OCI-LY1 (cell line): ENCODE data around the gene NANP.
"Not testable (repeated sequence)": the region's sequence is repeated elsewhere in the genome, so short reads cannot be mapped to it uniquely, and the experiment has no call there.

Source experiments
- H2AFZ ChIP-seq: fragments of 200-600 bp; sonication (generic), shearing (Covaris generic); 2 replicates; pipeline ENCODE4 v1.6.0; 2014; ENCODE audit warnings: antibody characterized with exemption, mild to moderate bottlenecking, low read length
- H3F3A ChIP-seq: fragments of 200-600 bp; sonication (generic), shearing (Covaris generic); 2 replicates; pipeline ENCODE4 v1.6.0; 2014; ENCODE audit warnings: mild to moderate bottlenecking, antibody characterized with exemption, low read length, moderate library complexity; ENCODE audit not compliant: insufficient read depth
- H3K27ac ChIP-seq: fragments of 200-600 bp; sonication (generic); 2 replicates; pipeline ENCODE4 v1.5.1; 2014; ENCODE audit warnings: low read length, mixed run types, mild to moderate bottlenecking, low read depth; ENCODE audit not compliant: poor library complexity, severe bottlenecking
- H3K27me3 ChIP-seq: fragments of 200-600 bp; sonication (generic); 2 replicates; pipeline ENCODE4 v1.6.0; 2014; ENCODE audit warnings: antibody characterized with exemption, mild to moderate bottlenecking, low read length, moderate library complexity; ENCODE audit not compliant: insufficient read depth
- H3K36me3 ChIP-seq: fragments of 200-600 bp; sonication (generic); 2 replicates; pipeline ENCODE4 v1.6.1; 2014; ENCODE audit warnings: mild to moderate bottlenecking, antibody characterized with exemption, low read length, moderate library complexity, mixed read lengths; ENCODE audit not compliant: insufficient read depth
- H3K4me1 ChIP-seq: fragments of 200-600 bp; sonication (generic); 2 replicates; pipeline ENCODE4 v1.5.1; 2014; ENCODE audit warnings: mild to moderate bottlenecking, low read length, moderate library complexity; ENCODE audit not compliant: insufficient read depth, severe bottlenecking
- H3K4me2 ChIP-seq: fragments of 200-600 bp; sonication (generic), shearing (Covaris generic); 2 replicates; pipeline ENCODE4 v1.6.1; 2014; ENCODE audit warnings: low read length
- H3K4me3 ChIP-seq: fragments of 200-600 bp; sonication (generic); 2 replicates; pipeline ENCODE4 v1.5.1; 2014; ENCODE audit warnings: low read length, low read depth, mild to moderate bottlenecking, mixed read lengths; ENCODE audit not compliant: poor library complexity, severe bottlenecking
- H3K79me2 ChIP-seq: fragments of 200-600 bp; shearing (Covaris generic); 2 replicates; pipeline ENCODE4 v1.6.1; 2016; ENCODE audit warnings: mixed run types, low read length, mixed read lengths; ENCODE audit not compliant: insufficient read depth
- H3K9ac ChIP-seq: fragments of 200-600 bp; sonication (generic), shearing (Covaris generic); 2 replicates; pipeline ENCODE4 v1.6.1; 2014; ENCODE audit warnings: mild to moderate bottlenecking, low read length, mixed read lengths
- H3K9me2 ChIP-seq: fragments of 200-600 bp; sonication (generic), shearing (Covaris generic); 2 replicates; pipeline ENCODE4 v1.6.1; 2014; ENCODE audit warnings: low read depth, mild to moderate bottlenecking, low read length, mixed read lengths
- H3K9me3 ChIP-seq: fragments of 200-600 bp; shearing (Covaris generic); 2 replicates; pipeline ENCODE4 v1.6.1; 2014; ENCODE audit warnings: low read length, mixed read lengths
- H4K20me1 ChIP-seq: fragments of 200-600 bp; sonication (generic), shearing (Covaris generic); 2 replicates; pipeline ENCODE4 v1.6.0; 2016; ENCODE audit warnings: mild to moderate bottlenecking, low read length; ENCODE audit not compliant: insufficient read depth
- CTCF ChIP-seq: fragments of 200-600 bp; sonication (generic), shearing (Covaris generic); IDR thresholded peaks from 2 replicates; pipeline ENCODE4 v1.5.1; 2017; ENCODE audit warnings: mild to moderate bottlenecking, antibody characterized with exemption, low read length, moderate library complexity, mixed read lengths
- EZH2 ChIP-seq: fragments of 200-600 bp; sonication (generic), shearing (Covaris generic); IDR thresholded peaks from 2 replicates; pipeline ENCODE4 v1.8.0; 2017; ENCODE audit warnings: borderline replicate concordance, mixed run types, mild to moderate bottlenecking, antibody characterized with exemption, low read length, moderate library complexity, mixed read lengths

The NANP gene

GRCh38 chr20:25632940-25633790, 9.4 kb upstream of the NANP start:
- no peak for TF ChIP-seq CTCF
- no peak for TF ChIP-seq EZH2
- no peak overlapping the region for H3K27ac ChIP-seq

GRCh38 chr20:25630615-25631014, 6.8 kb upstream of the NANP start:
- H3K27ac ChIP-seq, H3K4me1 ChIP-seq, H3K9ac ChIP-seq, H2AFZ ChIP-seq, H3K9me2 ChIP-seq, H4K20me1 ChIP-seq, H3F3A ChIP-seq, H3K79me2 ChIP-seq, H3K4me3 ChIP-seq, H3K4me2 ChIP-seq, H3K27me3 ChIP-seq: not testable (repeated sequence)
- peaks cover 12% of the 10 kb centered on the region; the same call in 1 of the 2 replicates for H3K9me3 ChIP-seq
- peaks cover 37% of the 10 kb centered on the region for H3K36me3 ChIP-seq

More at GRCh38 chr20:25632940-25633790, 9.4 kb upstream of the NANP start:
- Histone ChIP-seq H3K4me3 (no peak overlapping the region), H2AFZ (no peak overlapping the region), H3K9ac (no peak overlapping the region), H3K36me3 (peaks cover 55% of the 10 kb centered on the region), H3F3A (no peaks in the 10 kb centered on the region), H3K9me3 (peaks cover 32% of the 10 kb centered on the region), H3K9me2 (no peaks in the 10 kb centered on the region), H3K27me3 (no peaks in the 10 kb centered on the region), H4K20me1 (no peaks in the 10 kb centered on the region), H3K4me2 (no peak overlapping the region), H3K4me1 (no peaks in the 10 kb centered on the region), H3K79me2 (peaks cover 4% of the 10 kb centered on the region; the same call in 1 of the 2 replicates)

GRCh38 chr20:25629816-25630499, 6.1 kb upstream of the NANP start:
- H3K4me2 ChIP-seq = no peak overlapping the region
- H3K27me3 ChIP-seq = no peaks in the 10 kb centered on the region
- peaks cover 10% of the 10 kb centered on the region for H3K4me1 ChIP-seq
- H4K20me1 ChIP-seq = no peaks in the 10 kb centered on the region
- no peak overlapping the region for H3K9ac ChIP-seq
- H3K9me2 ChIP-seq = no peaks in the 10 kb centered on the region
- H3F3A ChIP-seq = no peaks in the 10 kb centered on the region
- peaks cover 30% of the 10 kb centered on the region for H3K36me3 ChIP-seq
- H2AFZ ChIP-seq = no peak overlapping the region
- H3K79me2 ChIP-seq = peaks cover 4% of the 10 kb centered on the region; the same call in 1 of the 2 replicates
- H3K27ac ChIP-seq = no peak overlapping the region
- TF ChIP-seq CTCF (no peak), EZH2 (no peak)
- no peak overlapping the region for H3K4me3 ChIP-seq
- H3K9me3 ChIP-seq = peaks cover 10% of the 10 kb centered on the region; the same call in 1 of the 2 replicates
